Adrenal gland (tissue), 12 donors: ENCODE measurements around the gene ARL10. TPM values are rescaled to one million over a fixed set of nuclear protein-coding genes. Genes with fewer than 3 reads are reported as not detected.

Experiments used
- DNase-seq, 7 donors: peaks; one replicate each; pipeline ENCODE4 v3.0.0-alpha.2; 2019 to 2020
- H3K27ac ChIP-seq, 5 donors: fragments of 200-600 bp; sonication (generic) in 4 of 5; 1 replicate in 3 of 5; 2 replicates in 2 of 5; pipeline versions ENCODE4 v1.5.1 to v1.8.0; 2016 to 2020; ENCODE audit warnings: mild to moderate bottlenecking in 1 of 5
- H3K27me3 ChIP-seq: fragments of 200-600 bp; 2 replicates; pipeline ENCODE4 v1.8.0; 2021
- H3K36me3 ChIP-seq, 2 donors: fragments of 200-600 bp; replicated peaks in 1 of 2; 1 replicate in 1 of 2; 2 replicates in 1 of 2; pipeline versions ENCODE4 v1.5.1 to v1.8.0; 2018 to 2022
- H3K4me1 ChIP-seq, 2 donors: fragments of 200-600 bp; replicated peaks in 1 of 2; 1 replicate in 1 of 2; 2 replicates in 1 of 2; pipeline versions ENCODE4 v1.5.1 to v1.8.0; 2018 to 2021
- H3K4me3 ChIP-seq, 4 donors: fragments of 200-600 bp; sonication (generic) in 3 of 4; one replicate each; pipeline ENCODE4 v1.5.1; 2016 to 2018
- H3K9me3 ChIP-seq, 3 donors: fragments of 200-600 bp; sonication (generic) in 1 of 3; replicated peaks in 1 of 3; 1 replicate in 2 of 3; 2 replicates in 1 of 3; pipeline versions ENCODE4 v1.5.1 to v1.8.0; 2016 to 2021
- CTCF ChIP-seq, 6 experiments: fragments of 450-650 bp in 4 of 6; fragments of 200-600 bp in 2 of 6; sonication (generic) in 1 of 6; IDR thresholded peaks; 1 replicate in 5 of 6; 2 replicates in 1 of 6; pipeline versions ENCODE4 v1.5.1 to v1.8.0; 2016 to 2021; ENCODE audit warnings: antibody characterized with exemption in 6 of 6, mild to moderate bottlenecking in 2 of 6, moderate library complexity in 1 of 6
- POLR2A ChIP-seq, 2 donors: fragments of 450-650 bp; IDR thresholded peaks; one replicate each; pipeline ENCODE4 v1.6.1; 2017; ENCODE audit warnings: antibody characterized with exemption in 2 of 2, mild to moderate bottlenecking in 2 of 2, moderate library complexity in 1 of 2
- WGBS, 4 donors: extraction: QIAGEN DNeasy Blood & Tissue Kit in 2 of 4; methylation state at CpG; one replicate each; pipeline versions ENCODE4 v1.1.5 to v1.1.7; 2013 to 2017; 5-methylcytosine and 5-hydroxymethylcytosine counted together
- intact Hi-C, 2 donors: fragments of 100-400 bp; cut with DNase I; formaldehyde crosslinking; loops; one replicate each; pipeline versions ENCODE4 v1.14.1 to v1.15.0; 2022 to 2023
- polyA plus RNA-seq, 3 donors: library from polyadenylated mRNA; stranded (reverse); fragments of 200-250 nt in 2 of 3; fragments of 350-450 nt in 1 of 3; fragmentation: Illumina TruSeq in 1 of 3; extraction: RNeasy Lipid Tissue Mini Kit (QIAGEN cat#74804) in 1 of 3; gene quantifications; one replicate each; pipeline ENCODE4 v1.2.3, GENCODE V29; 2013 to 2014
- total RNA-seq, 9 donors: library from RNA; depleted of rRNA in 4 of 9; stranded (reverse); fragments of >200 nt in 4 of 9; fragments of 120-200 nt in 1 of 9; fragmentation: NEBNext Ultra II Directional in 1 of 9; extraction: Animal tissue kit (Norgen Biotek cat#: 25700) in 1 of 9; gene quantifications; one replicate each; pipeline versions ENCODE4 v1.1.0 to v1.2.4, GENCODE V29; 2013 to 2023
- donor health status: healthy with polysubstance abuse.
- donor health status: Bipolar disorder and iron deficiency.
- donor health status: DM: yes; HTN: yes; CAD: no.
- donor health status: DM: no; HTN: no; CAD: no.
- donor health status: DM: no; HTN: no; CAD: no.
- donor health status: DM: yes; HTN: yes; CAD: no.

The ARL10 gene
- total and polyA plus RNA-seq, 12 donors: 1.6 to 8.8 (median 3.2) TPM

GRCh38 chr5:176416965-176417364 lies 51.7 kb downstream of the ARL10 start:
- H3K27ac ChIP-seq: peak overlapping the region in 3 of 5 donors; percentile 94 to 99 (median 94)
- no peaks in the 10 kb centered on the region for H3K27me3 ChIP-seq
- no peak for DNase-seq
- H3K36me3 ChIP-seq: no peaks in the 10 kb centered on the region
- peak overlapping the region in 1 of 4 donors; percentile 97 for H3K4me3 ChIP-seq
- intact Hi-C loops: loop anchor here in 1 of 2 donors (5.0 kb wide), 1 partner anchor 120 kb away; the partner anchor contains the start of gene RNF44
- 82 to 87% (median 85%) methylated on average over 11 of the region's 11 CpGs for whole genome bisulfite sequencing, 4 donors
- peaks cover 28 to 44% of the 10 kb centered on the region in 2 donors for H3K4me1 ChIP-seq
- TF ChIP-seq POLR2A (IDR thresholded peaks at IDR 0.05): no peak
- no peak for TF ChIP-seq CTCF (IDR thresholded peaks at IDR 0.05)
- no peaks in the 10 kb centered on the region for H3K9me3 ChIP-seq

GRCh38 chr5:176418251-176418650 lies 53.0 kb downstream of the ARL10 start:
- WGBS, 4 donors: 43 to 70% (median 48%) methylated on average over 8 to 9 of the region's 9 CpGs
- no peaks in the 10 kb centered on the region for H3K9me3 ChIP-seq
- intact Hi-C loops: loop anchor here in 1 of 2 donors (5.0 kb wide), 1 partner anchor 119 kb away; the partner anchor contains the start of gene RNF44
- DNase-seq: peak; percentile 58 to 85 (median 80)
- H3K4me1 ChIP-seq: peaks cover 17 to 32% of the 10 kb centered on the region in 2 donors
- TF ChIP-seq POLR2A (IDR thresholded peaks at IDR 0.05) (peak in 1 of 2 donors; percentile 25), CTCF (IDR thresholded peaks at IDR 0.05) (no peak)
- peak overlapping the region in 2 of 5 donors; percentile 13 to 54 for H3K27ac ChIP-seq
- H3K27me3 ChIP-seq: no peaks in the 10 kb centered on the region
- no peaks in the 10 kb centered on the region for H3K36me3 ChIP-seq
- H3K4me3 ChIP-seq: no peak overlapping the region

GRCh38 chr5:176420086-176420485 lies 54.8 kb downstream of the ARL10 start:
- TF ChIP-seq CTCF (IDR thresholded peaks at IDR 0.05) (no peak), POLR2A (IDR thresholded peaks at IDR 0.05) (no peak)
- no peak for DNase-seq
- intact Hi-C loops: no loop called here
- Histone ChIP-seq H3K27ac (no peak overlapping the region), H3K4me1 (peaks cover 3 to 13% of the 10 kb centered on the region in 2 donors), H3K9me3 (no peaks in the 10 kb centered on the region), H3K27me3 (no peaks in the 10 kb centered on the region), H3K4me3 (no peak overlapping the region), H3K36me3 (no peaks in the 10 kb centered on the region)
- 81 to 90% (median 86%) methylated on average over 5 of the region's 5 CpGs for WGBS, 4 donors

GRCh38 chr5:176420972-176421544 lies 55.8 kb downstream of the ARL10 start:
- DNase-seq: no peak
- TF ChIP-seq CTCF (IDR thresholded peaks at IDR 0.05) (no peak), POLR2A (IDR thresholded peaks at IDR 0.05) (no peak)
- Histone ChIP-seq H3K36me3 (no peaks in the 10 kb centered on the region), H3K27me3 (no peaks in the 10 kb centered on the region), H3K4me1 (peaks cover 0 to 8% of the 10 kb centered on the region in 2 donors), H3K27ac (no peak overlapping the region), H3K9me3 (no peaks in the 10 kb centered on the region), H3K4me3 (no peak overlapping the region)
- 59 to 76% (median 67%) methylated on average over 2 of the region's 2 CpGs for WGBS, 4 donors
- intact Hi-C loops: no loop called here
